ENCODE results near the gene MRPL40. TPM values are rescaled to one million over a fixed set of nuclear protein-coding genes. Genes with fewer than 3 reads are reported as not detected.

MRPL40 gene
- total and polyA plus RNA-seq, 10 of the 15 experiments (the other 5 are each of a cell fraction or from before 2014, with no cell fraction given) = 41.2 to 207 (median 69.1) TPM

GRCh38 chr22:19406281-19406811 is 26.0 kb upstream of the MRPL40 start:
- H3K27ac ChIP-seq (ENCODE audit: control insufficient read depth, insufficient read depth) = no peak overlapping the region
- intact Hi-C loops (cut with micrococcal nuclease; ENCODE audit: unreplicated experiment) (no loop called here), in situ Hi-C loops (cut with MboI) (no loop called here)
- no peak overlapping the region for H3K4me3 ChIP-seq
- no peak for FAIRE-seq
- H3K4me2 ChIP-seq (ENCODE audit: control insufficient read depth, insufficient read depth) = no peak overlapping the region
- DNase-seq (ENCODE audit: low read depth, low spot score) = no peak
- no peaks in the 10 kb centered on the region for H3K4me1 ChIP-seq (ENCODE audit: control insufficient read depth, insufficient read depth, low read length)
- no peaks in the 10 kb centered on the region for H3K9me3 ChIP-seq (replicated peaks; ENCODE audit: control insufficient read depth, insufficient read depth, low read length)
- BruUV-seq (replicated peaks) = no TSS peak
- ChIA-PET SMC1A (ENCODE audit: uncharacterized antibody, unreplicated experiment) (no interaction called here), POLR2A (no interaction called here), RAD21 (ENCODE audit: unreplicated experiment) (no interaction called here), CTCF (interaction anchor here (0.6 to 1.1 kb wide), 4 partner anchors 10 to 22 kb away, joined by 3 to 4 read pairs (median 3); no protein-coding TSS in a partner anchor)
- no peaks in the 10 kb centered on the region for H4K20me1 ChIP-seq (ENCODE audit: control insufficient read depth, insufficient read depth)
- no peak for ATAC-seq
- peaks cover 21 to 31% of the 10 kb centered on the region in 2 experiments; a peak in 3 of 4 replicates for H3K36me3 ChIP-seq (ENCODE audit: control insufficient read depth in 2 of 2, insufficient read depth in 2 of 2, low read length in 1 of 2)
- TF ChIP-seq NR2C1 (IDR thresholded peaks at IDR 0.05) (no peak), RAD21 (IDR thresholded peaks at IDR 0.05; ENCODE audit: insufficient read depth, low read depth, low read length) (peak; percentile 17; the same call in 1 of the 2 replicates)
- no peaks in the 10 kb centered on the region; the same call in 1 of the 2 replicates for H3K79me2 ChIP-seq (ENCODE audit: control insufficient read depth, insufficient read depth, low read length)
- H3K27me3 ChIP-seq (replicated peaks in 1 of 2; ENCODE audit: control insufficient read depth in 2 of 2, insufficient read depth in 2 of 2, low read length in 1 of 2) = no peaks in the 10 kb centered on the region
- no peak overlapping the region for H2AFZ ChIP-seq (ENCODE audit: control insufficient read depth, low read depth, low read length)
- no peak overlapping the region for H3K9ac ChIP-seq (ENCODE audit: control insufficient read depth, insufficient read depth, low read length)
- 100% methylated on average over 3 of the region's 3 CpGs for WGBS (ENCODE audit: insufficient coverage, insufficient replicate concordance, low lambda C conversion rate, missing lambda C conversion rate)

GRCh38 chr22:19406846-19407245 is 25.5 kb upstream of the MRPL40 start:
- TF ChIP-seq HDGF (IDR thresholded peaks at IDR 0.05) (no peak), RELB (IDR thresholded peaks at IDR 0.05; ENCODE audit: low read depth) (no peak)
- Histone ChIP-seq H3K79me2 (ENCODE audit: control insufficient read depth, insufficient read depth, low read length) (peaks cover 2% of the 10 kb centered on the region; the same call in 1 of the 2 replicates), H3K4me2 (ENCODE audit: control insufficient read depth, insufficient read depth) (no peak overlapping the region), H3K4me1 (ENCODE audit: control insufficient read depth, insufficient read depth, low read length) (no peaks in the 10 kb centered on the region), H3K9ac (ENCODE audit: control insufficient read depth, insufficient read depth, low read length) (no peak overlapping the region), H3K36me3 (ENCODE audit: control insufficient read depth in 2 of 2, insufficient read depth in 2 of 2, low read length in 1 of 2) (peaks cover 19 to 34% of the 10 kb centered on the region in 2 experiments; a peak in 3 of 4 replicates), H3K9me3 (replicated peaks; ENCODE audit: control insufficient read depth, insufficient read depth, low read length) (no peaks in the 10 kb centered on the region), H2AFZ (ENCODE audit: control insufficient read depth, low read depth, low read length) (no peak overlapping the region), H3K27me3 (replicated peaks in 1 of 2; ENCODE audit: control insufficient read depth in 2 of 2, insufficient read depth in 2 of 2, low read length in 1 of 2) (no peaks in the 10 kb centered on the region), H3K27ac (ENCODE audit: control insufficient read depth, insufficient read depth) (no peak overlapping the region), H3K4me3 (no peak overlapping the region), H4K20me1 (ENCODE audit: control insufficient read depth, insufficient read depth) (no peaks in the 10 kb centered on the region)
- ATAC-seq (no peak), DNase-seq (ENCODE audit: low read depth, low spot score) (no peak), FAIRE-seq (no peak)
- in situ Hi-C loops (cut with MboI) = no loop called here
- BruUV-seq (replicated peaks) = no TSS peak
- CTCF ChIA-PET = interaction anchor here (0.8 to 1.1 kb wide), 2 partner anchors 12 to 15 kb away, joined by 3 to 4 read pairs; no protein-coding TSS in a partner anchor
- POLR2A ChIA-PET = no interaction called here
- SMC1A ChIA-PET (ENCODE audit: uncharacterized antibody, unreplicated experiment) = no interaction called here
- RAD21 ChIA-PET (ENCODE audit: unreplicated experiment) = no interaction called here
- 98% methylated on average over 4 of the region's 4 CpGs for WGBS (ENCODE audit: insufficient coverage, insufficient replicate concordance, low lambda C conversion rate, missing lambda C conversion rate)
- intact Hi-C loops (cut with micrococcal nuclease; ENCODE audit: unreplicated experiment) = no loop called here
